RKO (cell line): Measurements from ENCODE around the gene EN1.
A peak's percentile ranks its signal among the peaks of the same experiment; 100 is the strongest.

Experiments
- DNase-seq: peaks from one replicate; pipeline ENCODE4 v3.0.0-alpha.2; 2016; ENCODE audit warnings: low spot score

Gene EN1

DNA sequence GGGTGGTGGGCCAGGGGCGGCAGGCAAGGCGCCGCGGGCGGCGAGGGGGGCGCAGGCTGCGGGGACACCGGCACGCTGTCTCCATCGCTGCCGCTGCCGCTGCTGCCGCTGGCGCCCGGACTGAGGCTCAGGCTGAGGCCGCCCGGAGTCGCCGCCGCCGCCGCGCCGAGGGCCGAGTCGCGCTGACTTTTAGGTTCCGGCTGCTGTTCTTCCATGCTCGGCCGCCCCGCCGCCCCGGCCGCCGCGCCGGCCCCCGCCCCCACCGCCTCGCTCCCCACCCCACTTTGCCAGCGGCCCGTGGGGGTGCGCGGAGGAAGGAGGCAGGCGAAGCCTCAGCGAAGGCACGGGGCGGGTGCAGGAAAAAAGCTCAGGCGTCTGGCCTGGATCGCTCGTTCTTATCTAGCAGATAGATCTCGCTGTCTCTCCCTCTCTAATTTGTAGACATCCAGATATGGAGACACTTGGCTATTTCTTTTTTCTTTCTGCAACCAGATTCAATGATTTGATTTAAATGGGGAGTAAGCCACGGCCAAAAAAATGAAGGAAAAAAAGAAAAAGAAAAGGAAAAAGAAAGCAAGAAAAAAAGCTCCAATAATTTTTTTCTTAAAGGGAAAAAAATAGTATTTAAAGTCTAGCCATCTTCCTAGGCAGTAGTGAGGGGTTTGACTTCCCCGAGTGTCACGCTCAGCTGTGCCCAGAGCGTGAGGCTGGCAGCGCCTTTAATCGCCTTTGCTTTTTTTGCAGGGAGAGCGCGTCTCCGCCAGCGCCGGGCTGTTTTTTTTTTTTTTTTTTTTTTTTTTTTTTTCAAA is at the start of gene EN1:
Gene EN1, minus strand, starts transcription at position 696 of the 809 bp plus-strand sequence. Its CDS starts 481 bp downstream, at position 215.
- DNase-seq: no peak

DNA sequence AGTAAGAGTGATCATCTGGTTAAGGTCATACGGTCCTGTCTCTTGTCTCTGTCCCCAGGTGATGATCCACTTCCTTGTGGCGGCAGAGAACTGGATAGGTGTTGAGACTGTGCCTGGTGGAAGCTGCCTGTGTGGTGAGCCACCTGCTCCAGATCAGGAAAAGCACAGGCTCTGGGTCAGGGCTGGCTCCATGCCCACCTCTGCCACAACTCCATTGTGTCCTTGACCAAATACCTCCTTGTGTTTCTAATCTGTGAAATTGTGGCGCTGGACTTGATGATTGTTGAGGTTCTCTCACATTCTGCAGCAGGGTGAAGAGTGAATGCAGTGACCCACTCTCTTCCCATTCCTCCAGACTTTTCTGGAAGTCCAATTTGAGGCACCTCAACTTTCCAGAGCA is 45.7 kb upstream of the EN1 start:
- no peak for DNase-seq

DNA sequence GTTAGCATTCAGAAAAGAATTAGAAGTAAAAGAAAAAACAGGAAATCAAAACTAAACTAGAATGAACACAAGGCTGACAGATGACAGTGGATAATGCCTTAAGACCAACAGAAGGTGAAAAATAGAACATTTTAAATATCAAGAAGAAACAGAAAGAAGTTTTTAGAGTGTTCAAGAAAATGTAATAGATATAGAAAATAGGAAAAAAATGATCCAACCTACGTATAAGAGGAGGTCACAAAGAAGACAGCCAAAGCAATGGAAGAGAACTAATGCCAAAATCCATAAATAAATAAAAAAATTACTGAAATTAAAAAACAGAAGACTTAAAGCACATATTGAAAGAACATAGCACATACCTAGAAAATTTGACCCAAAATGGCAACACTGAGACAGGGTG is 42.5 kb upstream of the EN1 start:
- no peak for DNase-seq

DNA sequence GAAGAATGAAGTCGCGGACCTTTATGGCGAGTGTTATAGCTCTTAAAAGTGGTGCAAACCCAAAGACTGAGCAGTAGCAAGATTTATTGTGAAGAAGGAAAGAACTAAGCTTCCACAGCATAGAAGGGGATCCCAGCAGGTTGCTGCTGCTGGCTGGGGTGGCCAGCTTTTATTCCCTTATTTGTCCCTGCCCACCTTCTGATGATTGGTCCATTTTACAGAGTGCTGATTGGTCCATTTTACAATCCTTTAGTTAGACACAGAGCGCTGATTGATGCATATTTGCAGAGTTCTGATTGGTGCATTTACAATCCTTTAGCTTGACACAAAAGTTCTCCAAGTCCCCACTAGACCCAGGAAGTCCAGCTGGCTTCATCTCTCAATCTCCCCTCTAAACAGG is 36.3 kb upstream of the EN1 start:
- no peak for DNase-seq

DNA sequence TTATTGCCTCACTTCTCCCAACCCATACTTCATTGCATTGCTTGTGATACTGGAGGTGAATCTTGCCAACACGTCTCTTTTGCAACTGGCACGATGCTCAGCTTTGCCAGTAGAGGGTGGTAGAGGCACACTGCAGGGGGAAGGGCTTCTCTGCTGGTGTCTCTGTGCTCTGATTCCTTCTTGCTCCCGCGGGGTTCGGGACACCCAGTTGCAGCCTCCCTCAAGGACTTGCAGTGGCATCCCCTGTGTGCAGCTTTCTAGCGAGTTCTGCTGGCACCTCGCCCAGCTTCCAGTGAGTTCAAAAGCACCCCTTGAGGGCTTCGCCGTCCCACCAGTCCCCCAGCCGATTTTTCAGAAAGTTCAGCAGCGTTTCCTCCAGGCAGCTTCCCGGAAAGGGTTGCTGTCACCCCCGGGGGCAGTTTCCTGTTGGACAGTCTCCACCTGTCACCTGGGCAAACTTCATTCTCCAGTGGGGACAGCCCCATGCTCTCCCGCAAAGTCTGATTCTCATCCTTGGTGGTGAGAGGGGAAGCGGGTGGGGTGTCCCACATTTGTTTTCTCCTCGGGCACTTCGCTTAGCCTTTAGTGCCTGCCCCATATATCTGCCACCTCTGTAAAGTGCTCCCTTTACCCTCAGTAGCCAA is 35.4 kb upstream of the EN1 start:
- peak; percentile 63 for DNase-seq

DNA sequence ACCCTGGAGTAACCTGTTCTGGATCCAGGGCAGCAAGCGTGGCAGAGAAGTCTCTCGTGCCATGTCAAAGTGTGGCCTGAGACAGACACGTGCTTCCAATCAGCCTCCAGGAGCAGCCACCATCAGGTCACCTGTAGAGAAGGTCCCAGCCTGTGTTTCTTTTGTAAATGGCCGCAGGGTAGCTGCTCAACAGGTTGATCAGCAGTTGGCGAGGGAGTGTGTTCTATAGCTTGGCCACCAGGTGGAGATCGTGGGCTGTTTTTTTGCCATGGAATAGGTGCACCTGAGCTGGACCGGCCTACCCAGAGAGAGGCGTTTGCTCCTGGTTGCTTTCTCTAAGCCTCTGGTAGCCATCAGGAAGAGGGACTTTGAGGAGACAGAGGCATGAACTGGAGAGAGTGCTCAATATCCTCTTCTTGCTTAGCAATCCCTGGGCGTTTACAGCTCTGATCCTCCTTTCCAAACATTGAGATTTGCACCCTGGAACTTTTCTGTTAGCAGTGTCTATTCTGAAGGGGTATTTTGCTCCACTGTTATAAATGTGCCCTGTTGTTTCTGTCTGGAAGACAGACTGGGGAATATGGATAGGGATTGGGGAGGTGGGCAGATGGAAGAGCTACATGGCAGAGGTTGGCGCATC is 34.2 kb upstream of the EN1 start:
- DNase-seq: peak; percentile 50

DNA sequence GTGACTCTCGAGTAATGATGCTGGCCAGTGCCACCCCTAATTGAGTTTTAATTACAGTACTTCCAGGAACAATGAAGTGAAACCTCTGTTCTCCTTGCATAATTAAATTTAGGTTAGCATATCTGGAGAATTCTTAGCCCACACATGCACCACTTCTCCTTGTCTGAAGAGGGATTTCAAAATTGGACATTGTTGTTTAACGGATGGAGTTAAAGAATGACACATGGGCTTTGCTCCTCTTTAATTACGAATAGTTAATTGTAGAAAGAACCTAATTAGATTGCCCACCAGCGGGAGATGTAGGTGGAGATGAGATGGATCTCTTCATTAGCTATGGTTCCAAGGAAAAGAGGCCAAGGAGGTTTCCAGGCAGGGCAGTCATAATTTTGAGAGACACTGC is 33.1 kb upstream of the EN1 start:
- DNase-seq: no peak

DNA sequence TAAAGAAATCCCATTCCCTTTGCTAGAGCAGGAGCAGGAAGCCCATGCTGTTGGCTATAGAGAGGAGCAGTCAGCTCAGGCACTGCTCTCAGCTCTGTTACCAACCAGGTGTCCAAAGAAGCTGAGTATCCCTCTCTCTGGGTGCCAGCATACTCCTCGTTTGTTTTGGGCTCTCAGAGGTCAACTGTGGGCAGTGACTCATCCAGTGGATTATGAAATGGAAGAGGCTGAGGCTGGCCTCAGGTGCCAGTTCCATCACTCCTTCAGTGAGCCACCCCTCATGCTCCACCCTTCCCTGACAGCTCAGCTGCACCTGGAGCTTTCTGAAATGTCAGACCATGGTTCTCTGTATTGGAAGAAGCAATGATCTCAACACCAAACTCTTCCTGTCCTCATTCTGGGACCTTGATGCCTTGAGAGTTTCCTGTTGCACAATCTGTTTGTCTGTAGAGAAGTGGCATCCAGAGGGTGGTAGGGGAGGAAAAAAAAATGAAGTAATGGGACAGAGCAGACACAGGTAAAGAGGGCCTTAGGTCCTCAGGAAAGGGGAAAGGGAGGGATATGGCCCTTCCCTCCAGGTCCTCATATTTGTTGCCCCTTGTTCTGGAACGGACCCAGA is 31.2 kb upstream of the EN1 start:
- DNase-seq: no peak

DNA sequence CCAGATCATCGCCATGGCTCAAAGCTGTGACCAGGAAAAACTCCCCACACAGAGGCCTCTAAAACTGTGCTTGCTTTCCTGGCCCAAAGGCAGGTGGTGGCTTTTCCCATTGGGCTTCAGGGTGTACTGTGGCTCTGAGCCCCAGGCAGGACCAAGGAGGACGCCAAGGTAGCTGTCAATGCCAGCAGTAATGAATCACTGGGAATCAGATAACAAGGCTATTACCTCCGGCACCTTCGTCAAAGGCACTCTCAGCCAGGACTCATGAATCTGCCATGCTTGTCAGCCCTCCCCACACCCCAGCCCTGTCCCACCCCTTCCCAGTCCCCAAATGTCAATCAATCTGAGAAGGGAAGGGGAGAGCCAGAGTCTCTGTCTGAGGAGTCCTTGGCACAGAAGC is 27.9 kb upstream of the EN1 start:
- no peak for DNase-seq

DNA sequence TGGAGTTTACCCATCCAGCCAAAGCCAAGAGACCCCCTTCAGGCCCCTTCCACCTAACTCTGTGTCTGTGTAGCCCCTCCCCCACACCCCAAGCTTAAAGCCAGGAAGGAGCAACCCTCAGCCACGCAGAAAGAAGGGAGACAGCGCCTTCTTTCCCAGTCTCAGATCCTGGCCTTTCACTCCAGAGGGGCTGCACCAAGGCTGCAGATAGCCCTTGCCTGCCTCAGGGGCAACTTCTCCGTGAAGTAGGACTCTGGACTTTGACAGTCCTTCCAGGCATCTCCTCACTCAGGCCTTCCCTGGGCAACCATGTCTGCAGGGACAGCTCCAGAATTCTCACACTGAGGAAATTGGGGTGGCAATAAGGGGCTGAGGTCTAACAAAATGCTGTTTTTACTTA is 26.9 kb upstream of the EN1 start:
- DNase-seq: no peak

DNA sequence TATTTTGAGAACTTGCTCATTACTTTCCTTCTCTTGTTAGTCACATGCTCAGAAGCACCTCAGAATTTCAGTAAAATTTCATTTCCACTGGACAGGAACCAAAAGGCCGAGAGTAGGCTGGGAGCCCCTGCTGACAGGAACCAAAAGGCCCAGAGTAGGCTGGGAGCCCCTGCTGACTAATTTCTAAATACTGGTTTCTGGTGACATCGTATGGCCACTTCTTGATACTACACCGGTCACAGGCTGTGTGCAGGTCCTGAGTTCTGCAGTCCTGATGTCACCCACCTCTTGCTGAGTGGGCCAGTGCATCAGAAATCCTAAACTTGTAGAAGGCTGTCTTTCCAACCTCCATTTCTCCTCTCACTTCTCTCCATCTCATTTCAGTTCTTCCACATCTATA is 17.7 kb upstream of the EN1 start:
- peak; percentile 74 for DNase-seq

DNA sequence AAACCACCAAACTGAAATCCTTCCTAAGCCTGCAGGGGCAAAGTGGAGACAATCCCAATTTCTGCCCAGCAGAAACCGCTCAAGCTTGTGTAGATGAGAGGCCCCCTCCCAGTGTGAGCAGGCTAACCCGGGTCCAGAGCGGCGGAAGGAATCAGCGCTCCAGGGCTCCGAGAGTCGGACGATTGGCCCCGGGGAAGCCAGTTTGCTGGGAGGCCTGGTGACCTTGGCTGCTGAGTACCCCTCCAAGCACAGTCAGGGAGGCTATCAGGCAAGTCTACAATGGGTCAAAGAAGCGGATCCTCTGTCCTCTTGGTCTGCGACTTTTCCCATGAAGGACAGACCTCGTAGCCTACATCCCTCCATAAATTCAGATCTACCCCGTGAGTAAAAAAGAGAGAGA is 16.8 kb upstream of the EN1 start:
- no peak for DNase-seq

DNA sequence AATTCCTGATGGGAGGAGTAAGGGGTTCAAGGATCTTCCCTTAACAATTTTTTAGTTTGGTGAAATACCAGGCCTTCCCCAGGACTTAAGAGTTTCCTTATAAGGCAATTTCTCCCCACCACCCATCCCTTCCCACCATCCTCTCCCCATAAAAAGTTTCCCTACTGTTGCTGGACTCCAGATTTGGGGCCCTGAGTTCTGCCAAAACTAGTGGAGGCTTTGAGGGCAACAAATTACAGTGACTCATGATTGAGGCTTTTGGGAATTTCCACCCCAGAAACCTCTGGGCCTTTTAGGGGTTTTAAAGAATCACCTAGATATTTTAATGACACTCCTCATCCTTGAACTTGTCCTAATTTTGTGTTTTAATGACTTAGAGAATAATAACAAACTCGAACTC is 14.3 kb upstream of the EN1 start:
- DNase-seq: no peak

DNA sequence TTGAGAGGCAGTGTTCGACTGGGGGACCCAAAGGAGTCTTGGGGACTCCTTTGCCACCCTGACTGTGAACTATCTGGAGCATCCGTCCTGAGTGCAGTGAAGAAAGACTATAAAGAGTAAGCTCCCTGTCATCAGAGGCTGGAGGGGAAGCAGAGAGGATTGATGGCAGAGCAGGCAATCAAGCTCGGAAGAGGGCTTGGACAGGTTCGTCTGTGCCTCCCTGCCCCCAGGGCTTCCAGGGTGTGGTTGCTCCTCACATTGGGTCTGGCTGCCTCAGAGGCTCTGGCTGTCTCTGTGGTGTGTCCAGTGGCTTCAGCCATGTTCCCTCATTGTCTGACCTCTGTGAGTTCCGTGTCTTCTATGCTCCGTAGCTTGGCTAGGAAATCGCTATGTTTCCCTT is 13.8 kb upstream of the EN1 start:
- no peak for DNase-seq

DNA sequence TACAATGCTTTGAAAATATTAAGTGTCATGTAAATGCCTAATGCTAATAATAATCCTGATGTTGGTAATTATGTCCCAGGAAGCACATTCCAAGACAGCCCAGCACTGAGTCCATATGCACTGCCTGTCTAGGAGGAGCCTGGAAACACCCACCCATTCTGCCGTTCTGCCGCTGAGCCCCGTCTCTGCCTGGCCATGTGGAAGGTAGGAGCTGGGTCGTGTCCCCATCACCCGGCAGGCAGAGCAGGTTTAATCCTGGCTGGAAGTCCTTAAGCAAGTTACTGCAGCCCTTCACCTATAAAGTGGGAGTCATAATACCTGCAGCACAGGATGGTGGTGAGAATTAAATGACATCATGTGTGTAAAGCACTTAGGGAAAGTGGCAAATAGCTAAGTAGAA is 13.1 kb upstream of the EN1 start:
- DNase-seq: no peak

DNA sequence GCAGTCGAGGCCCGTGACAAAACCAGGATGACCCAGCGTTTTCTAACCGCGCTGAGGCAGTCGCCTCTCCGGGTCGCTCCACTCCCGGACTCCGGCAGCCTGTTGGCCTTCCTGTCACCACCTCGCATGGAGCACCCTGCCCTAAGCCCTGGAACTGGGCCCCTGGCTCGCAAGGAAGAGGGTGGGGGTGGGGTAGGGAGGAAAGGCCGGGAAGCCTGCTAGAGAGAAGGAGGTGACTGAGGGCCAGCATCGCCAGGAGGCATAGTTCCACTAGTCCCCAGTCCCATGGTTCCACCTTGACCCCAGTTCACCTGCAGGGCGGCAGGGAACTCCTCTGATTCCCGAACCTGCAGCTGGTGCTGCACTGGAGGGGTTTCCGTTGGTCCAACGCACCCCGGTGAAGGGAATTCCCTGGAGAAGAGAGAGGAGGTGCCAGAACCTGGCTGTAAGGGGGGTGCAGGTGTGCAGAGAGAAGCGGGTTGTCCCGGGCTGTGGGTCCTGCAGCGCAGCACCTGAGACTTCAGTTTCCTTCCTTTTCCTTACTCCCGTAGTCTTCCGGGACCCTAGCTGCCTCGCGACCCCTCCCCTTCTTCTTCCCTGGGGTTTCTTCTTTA is 11.8 kb upstream of the EN1 start:
- no peak for DNase-seq

DNA sequence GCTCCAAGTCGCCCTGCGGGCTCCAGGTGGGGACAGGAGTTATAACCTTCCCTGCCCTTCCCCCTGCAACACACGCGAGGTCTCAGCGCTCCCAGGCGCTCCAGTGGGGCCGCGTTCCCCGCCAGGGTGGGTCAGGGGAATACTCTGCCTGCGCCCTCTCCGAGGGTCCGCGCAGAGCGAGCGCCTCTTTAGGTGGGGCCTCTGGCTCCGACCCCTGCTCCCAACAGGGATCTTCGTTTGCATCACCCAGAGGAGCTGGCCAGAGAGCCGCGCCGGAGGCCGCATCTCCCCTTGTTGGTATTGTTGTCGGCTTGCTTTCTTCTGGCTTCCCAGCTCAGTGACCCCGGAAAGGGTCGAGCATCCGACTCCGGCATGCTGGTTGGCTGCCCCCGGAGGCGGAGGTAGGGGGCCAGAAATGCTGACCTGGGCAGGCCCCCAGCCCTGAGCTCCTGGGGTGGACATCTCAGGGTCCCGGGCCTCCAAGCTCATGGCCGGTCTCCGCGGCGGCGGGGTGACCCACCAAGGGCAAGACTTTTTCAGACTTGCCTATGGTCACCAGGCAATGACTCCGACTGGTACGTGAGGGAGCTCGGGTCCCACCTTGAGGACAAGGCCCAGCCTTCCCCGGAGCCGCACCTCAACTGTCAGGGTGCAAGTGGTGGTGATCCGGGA is 11.2 kb upstream of the EN1 start:
- DNase-seq: no peak

DNA sequence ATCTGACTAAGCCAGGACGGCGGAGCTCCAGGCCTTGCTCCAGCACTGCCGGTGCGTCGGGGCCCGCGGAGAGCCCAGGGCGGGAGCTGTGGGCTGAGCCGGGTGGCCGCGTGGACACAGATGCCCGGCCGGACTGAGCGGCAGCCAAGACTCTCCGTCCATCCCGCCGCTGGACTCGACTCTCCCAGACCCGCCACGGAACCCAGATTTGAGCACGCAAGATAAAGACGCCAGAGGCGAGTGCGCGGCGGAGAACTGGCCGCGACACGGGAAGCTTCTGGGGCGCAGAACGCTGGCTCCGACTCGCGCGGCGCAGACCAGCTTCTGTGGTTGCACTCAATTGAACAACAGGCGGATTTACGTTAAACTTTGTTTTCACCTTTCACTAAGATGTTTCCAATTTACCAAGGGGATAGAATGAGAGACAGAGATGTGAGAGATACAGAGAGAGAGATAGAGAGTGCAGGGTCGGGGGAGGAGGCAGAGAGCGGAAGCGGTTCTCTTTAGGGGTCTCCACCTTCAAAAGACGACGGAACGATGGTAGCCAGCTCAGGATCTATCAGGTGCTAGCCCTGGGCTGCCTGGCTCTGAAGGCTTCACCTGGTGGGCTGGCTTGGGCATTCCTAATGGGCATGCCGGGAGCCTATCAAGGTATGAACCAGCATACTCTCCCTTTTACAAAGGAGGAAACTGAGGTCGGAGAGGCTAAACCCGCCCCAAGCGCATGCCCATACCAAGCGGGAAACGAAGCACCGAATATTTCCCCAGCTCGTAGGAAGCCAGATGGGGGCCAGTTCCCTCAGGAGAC is 10.4 kb upstream of the EN1 start:
- DNase-seq: no peak

DNA sequence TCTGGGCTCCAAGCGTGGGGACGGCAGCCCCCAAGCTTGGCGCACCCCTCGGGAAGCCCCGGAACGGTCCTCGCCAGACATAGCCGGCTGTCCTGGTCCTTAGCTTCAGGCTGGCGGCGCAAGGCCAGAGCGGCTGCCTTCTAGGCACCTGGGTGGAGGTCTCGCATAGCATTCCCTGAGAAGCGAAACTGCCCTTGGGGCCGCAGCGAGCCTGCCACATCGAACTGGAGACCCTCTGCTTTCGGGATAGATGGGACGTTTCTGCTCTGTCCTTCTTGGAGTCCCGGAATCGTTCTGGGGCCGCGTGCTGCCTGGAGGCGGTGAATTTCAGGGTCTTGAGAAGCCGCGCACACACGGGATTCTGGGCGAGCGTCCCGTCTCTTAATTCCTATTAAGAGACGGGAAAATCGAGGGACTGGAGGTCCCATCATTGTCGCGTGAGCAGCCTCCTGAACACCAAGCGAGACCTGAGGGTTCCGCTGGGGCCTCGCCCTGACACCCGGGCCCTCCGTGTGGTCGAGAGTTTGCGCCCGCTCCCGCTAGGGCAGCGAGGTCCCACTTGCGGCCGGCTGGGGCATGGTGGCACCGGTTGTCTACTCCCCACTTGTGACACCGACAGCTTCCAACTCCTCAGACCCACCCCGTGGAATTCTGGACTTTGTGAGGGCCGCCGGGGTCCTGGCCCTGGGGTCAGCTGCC is 9.7 kb upstream of the EN1 start:
- no peak for DNase-seq

DNA sequence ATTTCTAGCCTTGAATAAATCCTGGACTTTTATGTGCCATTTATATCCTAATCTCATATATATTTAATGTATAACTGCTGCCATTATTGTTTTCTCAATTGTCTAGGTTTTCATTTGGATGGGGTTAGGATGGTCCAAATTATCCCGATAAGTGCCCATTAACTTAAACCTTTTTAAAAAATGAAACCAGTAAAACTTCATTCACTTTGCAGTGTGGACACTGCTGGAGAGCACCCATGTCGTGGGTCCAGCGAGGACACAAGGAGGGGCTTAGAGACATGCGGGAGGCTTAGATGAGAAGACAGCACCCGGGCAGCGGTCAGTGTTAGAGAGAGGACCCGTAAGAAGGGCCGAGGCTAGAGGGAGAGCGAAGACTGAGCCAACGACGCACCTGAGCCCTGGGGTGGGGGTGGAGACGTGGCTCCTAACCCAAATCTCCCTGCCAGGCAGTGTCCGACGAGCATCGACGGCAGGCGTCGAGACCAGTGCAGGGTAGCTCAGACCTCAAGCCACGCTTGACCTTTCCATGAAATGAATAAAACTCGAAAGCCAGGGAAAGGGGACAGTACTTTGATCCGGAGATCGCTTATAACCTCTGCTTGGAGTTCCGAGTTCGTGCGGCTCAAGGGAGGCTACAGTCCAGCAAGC is 9.0 kb upstream of the EN1 start:
- no peak for DNase-seq
